CD4-positive, alpha-beta T cell treated with Interleukin-17A for 1 hour (primary cell): ENCODE data around the gene PIANP.

ENCODE experiments used
- DNase-seq: peaks from one replicate; pipeline ENCODE4 v3.0.0-alpha.2; 2020

Gene PIANP

GRCh38 chr12:6666211-6666610 is 34.4 kb downstream of the PIANP start:
- no peak for DNase-seq

- DNase-seq, result no peak
Measured at GRCh38 chr12:6664902-6665301, 35.7 kb downstream of the PIANP start.

GRCh38 chr12:6662906-6663742 is 37.5 kb downstream of the PIANP start, which contains the start of gene ING4:
ING4 (minus strand) TSS chr12:6663119; CDS start chr12:6663101, 18 bp downstream.
- DNase-seq, result peak; percentile 99

- DNase-seq, result no peak
Measured at GRCh38 chr12:6662602-6662905, 38.1 kb downstream of the PIANP start.

GRCh38 chr12:6653987-6654386 is 46.6 kb downstream of the PIANP start:
- no peak for DNase-seq

- no peak for DNase-seq
Measured at GRCh38 chr12:6653342-6653741, 47.3 kb downstream of the PIANP start.

- no peak for DNase-seq
Measured at GRCh38 chr12:6652391-6652790, 48.2 kb downstream of the PIANP start.

- no peak for DNase-seq
Measured at GRCh38 chr12:6650832-6651231, 49.8 kb downstream of the PIANP start.

GRCh38 chr12:6647083-6647604 is 53.5 kb downstream of the PIANP start, which contains the start of gene ACRBP:
ACRBP (minus strand) TSS chr12:6647432; CDS start chr12:6647366, 66 bp downstream.
- DNase-seq, result peak; percentile 30

GRCh38 chr12:6646276-6647082 is 54.1 kb downstream of the PIANP start:
- DNase-seq, result no peak

- DNase-seq, result no peak
Measured at GRCh38 chr12:6644903-6645302, 55.7 kb downstream of the PIANP start.

GRCh38 chr12:6644257-6644596 is 56.4 kb downstream of the PIANP start:
- DNase-seq, result peak; percentile 20
